GM10248 (cell line): ENCODE results near the gene INPP5E.
"Not testable (repeated sequence)": the region's sequence is repeated elsewhere in the genome, so short reads cannot be mapped to it uniquely, and the experiment has no call there.

ENCODE experiments used
- CTCF ChIA-PET: fragments of 300-600 bp; sonication (Branson Sonifier 250); formaldehyde crosslinking; extraction: SDS; loops from one replicate; lab custom pipeline; 2021; ENCODE audit warnings: antibody characterized with exemption; lab: Yijun Ruan, JAX
- POLR2A ChIA-PET: fragments of 350-650 bp; sonication (Branson Sonifier 250); formaldehyde crosslinking; extraction: SDS; loops from one replicate; lab custom pipeline; 2020; ENCODE audit warnings: antibody characterized with exemption; lab: Yijun Ruan, JAX
- DNase-seq: peaks from one replicate; pipeline ENCODE4 v3.0.0; 2012; ENCODE audit errors: extremely low spot score
- TF ChIP-seq, protein P1 (sequence below): IDR thresholded peaks from 2 replicates; pipeline ENCODE4 v1.5.1; 2012; ENCODE audit warnings: mild to moderate bottlenecking, low read depth; ENCODE audit errors: extremely low read depth, missing control alignments, control extremely low read depth

The INPP5E gene

DNA sequence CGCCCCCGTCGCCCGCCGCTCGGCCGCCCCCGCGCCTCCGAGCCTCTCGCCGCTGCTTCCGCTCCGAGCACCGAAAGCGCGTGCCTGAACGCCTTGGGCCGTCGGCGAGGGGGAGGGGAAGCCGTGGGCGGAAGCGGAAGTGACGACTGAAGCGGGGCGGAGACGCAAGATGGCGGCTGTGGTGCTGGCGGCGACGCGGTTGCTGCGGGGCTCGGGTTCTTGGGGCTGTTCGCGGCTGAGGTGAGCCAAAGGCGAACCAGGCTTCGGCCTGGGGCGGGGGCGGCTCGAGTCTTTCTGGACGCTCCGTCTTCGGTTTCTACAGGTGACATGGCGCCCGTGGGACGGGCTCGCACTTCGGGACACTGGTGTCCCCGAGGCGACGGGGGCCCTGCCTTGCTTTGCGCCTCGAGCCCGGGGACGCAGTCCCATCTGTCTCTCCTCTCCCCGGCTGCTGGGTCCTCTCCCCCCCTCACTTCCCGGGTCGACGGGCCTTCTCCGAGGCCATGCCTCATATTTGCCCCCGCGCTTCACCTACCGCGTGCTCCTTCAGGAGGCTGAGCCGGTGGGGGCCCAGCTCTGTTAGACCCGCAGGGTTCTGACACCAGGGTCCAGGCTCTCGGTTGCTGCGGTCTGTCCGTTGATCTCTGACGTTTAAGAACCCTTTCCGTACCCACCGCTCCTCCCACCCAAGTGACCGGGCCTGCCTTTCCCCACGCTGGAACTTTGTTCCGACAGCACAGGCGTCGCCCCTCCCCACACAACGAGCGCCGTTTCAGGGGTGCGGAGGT lies 29.0 kb downstream of the INPP5E start, which contains the start of the genes ENTR1 and PMPCA:
ENTR1 (minus strand) TSS at position 115 of the 788 bp plus-strand sequence. CDS start 217 bp downstream, outside the sequence.
PMPCA (plus strand) TSS at position 159 of the 788 bp plus-strand sequence; CDS start at position 170, 11 bp downstream.
- TF ChIP-seq, protein P1, sequence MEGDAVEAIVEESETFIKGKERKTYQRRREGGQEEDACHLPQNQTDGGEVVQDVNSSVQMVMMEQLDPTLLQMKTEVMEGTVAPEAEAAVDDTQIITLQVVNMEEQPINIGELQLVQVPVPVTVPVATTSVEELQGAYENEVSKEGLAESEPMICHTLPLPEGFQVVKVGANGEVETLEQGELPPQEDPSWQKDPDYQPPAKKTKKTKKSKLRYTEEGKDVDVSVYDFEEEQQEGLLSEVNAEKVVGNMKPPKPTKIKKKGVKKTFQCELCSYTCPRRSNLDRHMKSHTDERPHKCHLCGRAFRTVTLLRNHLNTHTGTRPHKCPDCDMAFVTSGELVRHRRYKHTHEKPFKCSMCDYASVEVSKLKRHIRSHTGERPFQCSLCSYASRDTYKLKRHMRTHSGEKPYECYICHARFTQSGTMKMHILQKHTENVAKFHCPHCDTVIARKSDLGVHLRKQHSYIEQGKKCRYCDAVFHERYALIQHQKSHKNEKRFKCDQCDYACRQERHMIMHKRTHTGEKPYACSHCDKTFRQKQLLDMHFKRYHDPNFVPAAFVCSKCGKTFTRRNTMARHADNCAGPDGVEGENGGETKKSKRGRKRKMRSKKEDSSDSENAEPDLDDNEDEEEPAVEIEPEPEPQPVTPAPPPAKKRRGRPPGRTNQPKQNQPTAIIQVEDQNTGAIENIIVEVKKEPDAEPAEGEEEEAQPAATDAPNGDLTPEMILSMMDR: no peak
- POLR2A ChIA-PET: no interaction called here
- DNase-seq: peak; percentile 99
- CTCF ChIA-PET: interaction anchor here (1.0 to 4.6 kb wide), 4 partner anchors 9 to 39 kb away, joined by 3 to 20 read pairs (median 8); no protein-coding TSS in a partner anchor

DNA sequence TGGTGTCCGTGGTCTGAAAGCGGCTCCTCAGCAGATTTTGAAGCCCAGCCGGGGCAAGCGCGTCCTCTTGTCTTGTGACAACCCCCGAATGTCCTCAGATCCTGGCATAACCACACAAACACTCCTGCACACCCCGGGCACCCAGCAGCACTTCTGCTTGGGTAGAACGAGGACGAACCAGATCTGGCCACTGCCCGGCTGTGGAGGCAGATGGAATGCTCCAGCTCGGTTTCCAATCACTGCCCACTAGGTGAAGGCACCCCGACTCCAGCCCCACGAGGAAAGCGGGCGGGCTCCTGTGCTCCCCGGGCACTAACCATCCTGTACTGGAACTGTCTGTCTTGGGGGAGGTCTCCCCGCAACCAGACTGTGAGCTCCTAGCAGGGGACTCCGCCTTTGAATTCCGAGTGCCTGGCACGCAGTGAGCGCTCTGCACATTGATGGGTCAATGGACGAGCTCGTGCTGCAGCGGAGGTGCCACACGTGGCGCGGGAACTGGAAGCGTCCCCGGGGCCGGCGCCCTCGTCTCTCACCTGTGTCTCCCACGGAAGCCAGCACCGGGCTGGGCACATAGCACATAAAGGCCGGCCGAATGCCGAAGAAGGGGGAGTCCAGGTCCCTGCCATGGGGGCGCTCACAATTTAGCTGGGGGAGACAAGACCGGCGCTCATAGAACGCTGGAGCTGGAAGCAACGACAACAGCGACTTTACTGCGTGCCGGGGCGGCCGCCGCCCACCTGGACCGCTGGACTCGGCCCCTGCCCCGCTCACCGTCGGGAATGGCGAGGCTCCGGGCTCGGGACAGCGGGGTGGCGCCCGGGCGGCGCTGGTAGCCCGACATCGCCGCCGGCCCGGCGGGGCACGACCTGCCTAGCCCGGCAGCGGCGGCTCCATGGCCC lies 29.8 kb downstream of the INPP5E start:
- ChIA-PET CTCF (interaction anchor here (0.9 to 1.9 kb wide), 6 partner anchors 9 to 46 kb away, joined by 3 to 12 read pairs (median 5); partner anchors contain the start of gene DNLZ), POLR2A (interaction anchor here (0.5 to 1.0 kb wide), 3 partner anchors 16 to 741 kb away, joined by 3 to 5 read pairs (median 3); partner anchors contain the start of gene DNLZ)
- TF ChIP-seq, protein P1: no peak
- DNase-seq: peak; percentile 58

DNA sequence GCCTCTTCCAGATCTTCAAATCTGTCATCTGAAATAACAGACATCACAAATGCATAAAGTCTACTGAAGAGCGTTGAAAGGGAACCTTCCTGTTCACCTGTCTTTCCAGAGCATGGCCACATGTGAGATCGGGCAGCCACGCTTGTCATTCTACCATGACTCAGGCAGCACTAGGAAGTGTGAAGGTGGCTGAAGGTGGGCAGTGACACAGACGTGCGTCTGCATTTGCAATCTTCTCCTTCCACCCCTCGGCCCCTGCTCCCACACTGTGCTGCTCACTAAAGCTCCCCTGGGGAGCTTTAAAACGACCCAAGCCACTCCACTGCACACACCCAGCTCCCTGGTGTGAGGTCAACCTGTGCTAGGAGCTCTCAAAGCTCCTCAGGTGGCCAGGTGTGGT lies 31.7 kb downstream of the INPP5E start:
- POLR2A ChIA-PET: no interaction called here
- CTCF ChIA-PET: interaction anchor here (1.6 to 1.9 kb wide), 2 partner anchors 32 to 45 kb away, joined by 7 read pairs; partner anchors contain the start of gene DNLZ
- TF ChIP-seq, protein P1: no peak

DNA sequence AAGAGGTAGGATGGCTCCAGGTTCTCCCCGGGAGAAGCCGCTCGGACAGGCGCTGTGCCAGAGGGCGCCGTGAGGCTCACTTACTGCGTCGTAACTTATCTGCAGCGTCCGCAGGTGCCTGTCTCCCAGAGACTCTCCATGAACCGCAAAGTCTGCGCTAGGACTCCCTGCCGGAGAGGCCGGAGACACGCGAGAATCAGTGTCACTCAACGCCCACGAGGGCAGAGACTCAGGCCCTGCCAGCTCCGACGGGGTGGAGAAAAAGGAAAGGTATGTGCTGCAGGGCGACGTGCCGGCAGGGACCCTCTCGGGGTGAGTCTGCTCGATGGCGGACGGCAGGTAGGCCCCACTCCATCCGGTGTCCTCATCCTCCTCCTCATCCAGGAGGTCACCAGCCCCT lies 32.6 kb downstream of the INPP5E start:
- POLR2A ChIA-PET, DNase-seq: not testable (repeated sequence)
- CTCF ChIA-PET: interaction anchor here (0.9 kb wide), 1 partner anchor 26 kb away, joined by 3 read pairs; no protein-coding TSS in a partner anchor

More for the DNA sequence above, 31.7 kb downstream of the INPP5E start:
- no peak for DNase-seq

DNA sequence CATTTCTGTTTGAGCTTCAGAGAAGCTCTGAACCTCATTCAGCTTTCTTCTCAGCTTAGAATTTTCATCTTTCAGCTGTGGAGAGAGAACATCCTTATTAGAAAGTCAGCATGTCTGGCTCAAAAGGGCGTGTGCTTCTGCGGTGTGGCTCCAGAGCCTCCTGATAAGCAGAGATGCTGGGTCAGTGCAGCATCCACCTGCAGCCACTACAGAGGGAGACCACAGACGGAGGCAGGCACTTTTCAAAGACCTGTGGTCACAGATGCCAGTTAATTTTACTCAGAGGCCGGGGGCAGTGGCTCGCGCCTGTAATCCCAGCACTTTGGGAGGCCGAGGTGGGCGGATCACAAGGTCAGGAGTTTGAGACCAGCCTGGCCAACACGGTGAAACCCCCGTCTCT lies 33.7 kb downstream of the INPP5E start:
- CTCF ChIA-PET, DNase-seq, POLR2A ChIA-PET: not testable (repeated sequence)

DNA sequence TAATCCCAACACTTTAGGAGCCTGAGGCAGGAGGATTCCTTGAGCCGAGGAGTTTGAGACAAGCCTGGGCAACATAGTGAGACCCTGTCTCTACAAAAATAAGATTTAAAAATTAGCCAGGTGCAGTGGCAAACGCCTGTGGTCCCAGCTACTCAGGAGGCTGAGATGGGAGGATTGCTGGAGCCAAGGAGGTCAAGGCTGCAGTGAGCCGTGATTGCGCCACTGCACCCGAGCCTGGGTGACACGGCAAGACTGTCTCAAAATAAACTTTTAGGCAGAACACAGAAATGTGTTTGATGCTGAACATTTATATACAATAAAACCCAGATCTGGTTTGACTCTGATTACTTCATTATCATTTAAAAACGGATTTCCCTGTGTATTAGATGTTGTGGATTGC lies 34.2 kb downstream of the INPP5E start:
- ChIA-PET POLR2A (no interaction called here), CTCF (interaction anchor here (2.1 kb wide), 1 partner anchor 39 kb away, joined by 6 read pairs; no protein-coding TSS in a partner anchor)
- TF ChIP-seq, protein P1: no peak
- DNase-seq: no peak

DNA sequence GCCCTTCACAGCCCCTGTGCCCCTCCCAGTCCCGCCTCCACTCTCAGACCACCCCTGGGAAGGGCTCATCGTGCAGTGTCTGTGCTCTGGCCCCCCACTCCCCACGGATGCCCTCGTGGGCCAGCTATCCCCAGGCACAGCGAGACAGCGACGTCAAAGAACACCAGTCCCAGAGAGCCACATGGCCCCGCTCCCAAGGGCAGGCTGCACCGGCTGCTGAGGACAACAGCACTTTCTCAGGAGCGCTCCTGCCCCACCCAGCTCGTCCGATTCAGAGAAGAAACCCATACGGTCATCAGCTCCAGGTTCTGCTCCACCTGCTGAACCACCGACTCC lies 34.9 kb downstream of the INPP5E start:
- no peak for DNase-seq
- ChIA-PET CTCF (interaction anchor here (2.1 kb wide), 1 partner anchor 39 kb away, joined by 6 read pairs; no protein-coding TSS in a partner anchor), POLR2A (interaction anchor here (1.7 kb wide), 1 partner anchor 42 kb away, joined by 6 read pairs; the partner anchor contains the start of gene DNLZ)
- TF ChIP-seq, protein P1: no peak
